ENCODE measurements around the gene SETD4. TPM values are rescaled to one million over a fixed set of nuclear protein-coding genes. Genes with fewer than 3 reads are reported as not detected.

The SETD4 gene
- total and polyA plus RNA-seq, 2 of the 13 experiments (the other 11 are each of a cell fraction or from before 2014, with no cell fraction given), result 7.1 to 14.4 TPM

DNA sequence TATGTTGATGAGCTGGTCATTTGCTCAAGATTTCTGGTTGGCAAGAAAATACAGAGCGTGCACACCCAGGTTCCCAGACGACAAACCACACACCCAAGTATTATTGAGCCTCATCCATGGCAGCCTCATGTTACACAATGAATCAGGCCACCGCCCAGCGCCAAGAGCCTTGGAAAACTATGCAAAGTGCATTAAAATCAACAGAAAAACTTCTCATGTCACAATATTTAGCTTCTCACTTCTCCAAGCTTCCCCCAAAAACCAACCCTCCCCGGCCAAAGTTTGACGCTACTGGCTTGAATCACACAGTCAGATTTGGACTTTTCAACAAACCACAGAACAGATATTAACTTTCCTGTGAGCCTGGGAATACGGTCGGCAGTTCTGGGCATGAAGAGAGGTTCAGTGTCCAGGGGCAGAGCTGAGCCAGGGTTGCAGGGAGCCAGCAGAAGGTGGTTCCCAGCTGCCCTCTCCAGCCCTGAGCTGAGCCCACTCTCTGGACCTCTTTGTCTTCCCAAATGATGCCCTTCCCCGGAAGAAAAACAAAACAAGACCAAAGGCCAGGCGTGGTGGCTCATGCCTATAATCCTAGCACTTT lies 71.1 kb downstream of the SETD4 start (continued):
- TF ChIP-seq MIER2 (CRISPR knock-in tag; IDR thresholded peaks at IDR 0.05) (no peak), GABPB1 (CRISPR knock-in tag; IDR thresholded peaks at IDR 0.05) (peak; percentile 58), NR2F1 (CRISPR knock-in tag; IDR thresholded peaks at IDR 0.05) (no peak), SALL1 (CRISPR knock-in tag; IDR thresholded peaks at IDR 0.05) (peak; percentile 10; the same call in 1 of the 2 replicates), HNF4A (CRISPR knock-in tag; IDR thresholded peaks at IDR 0.05) (peak; percentile 15; the same call in 1 of the 2 replicates), PRPF4 (IDR thresholded peaks at IDR 0.05; ENCODE audit: low read depth, low read length, poor library complexity, severe bottlenecking) (no peak), ZMYM2 (CRISPR knock-in tag; IDR thresholded peaks at IDR 0.05) (0 out of 2 replicates have a peak, but pooled peaks have one; percentile 43), ZNF687 (CRISPR knock-in tag; IDR thresholded peaks at IDR 0.05) (peak; percentile 62), NR2C2 (CRISPR knock-in tag; IDR thresholded peaks at IDR 0.05; ENCODE audit: borderline replicate concordance) (peak; percentile 76), ASH2L (IDR thresholded peaks at IDR 0.05; ENCODE audit: insufficient read length, low read depth, low read length) (no peak), ZNF790 (CRISPR knock-in tag; IDR thresholded peaks at IDR 0.05; ENCODE audit: borderline replicate concordance) (no peak), AKAP8 (CRISPR knock-in tag; IDR thresholded peaks at IDR 0.05) (no peak)

Measured in HepG2 (cell line).